ENCODE data around the gene NKAIN2. TPM values are rescaled to one million over a fixed set of nuclear protein-coding genes. Genes with fewer than 3 reads are reported as not detected.

Gene NKAIN2
- total RNA-seq, 1 donor: under 0.01 TPM

- no peak overlapping the region for H3K4me3 ChIP-seq (ENCODE audit: low read depth, low read length)
- DNase-seq (ENCODE audit: low read depth): no peak
Observed at GRCh38 chr6:124669713-124670480, 866.2 kb downstream of the NKAIN2 start.

DNA sequence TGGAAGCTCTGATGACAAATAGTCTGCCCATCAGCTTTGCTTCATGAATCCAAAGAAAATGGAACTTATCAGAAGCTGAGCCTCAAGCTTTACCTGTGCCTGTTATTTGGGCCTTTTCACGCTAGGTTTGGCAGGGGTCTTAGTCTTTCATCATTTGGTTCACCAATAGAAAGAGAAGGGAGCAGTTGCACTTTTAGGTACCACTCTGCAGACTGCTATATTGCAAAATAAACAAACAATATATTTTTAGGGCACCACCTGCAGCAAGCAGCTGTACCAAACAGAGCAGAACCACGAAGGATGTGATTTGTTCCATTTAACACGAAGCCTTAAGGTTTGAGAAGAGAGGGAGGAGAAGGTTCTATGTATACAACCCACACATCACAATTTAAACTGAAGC, 867.1 kb downstream of the NKAIN2 start:
- no peak for DNase-seq (ENCODE audit: low read depth)
- H3K4me3 ChIP-seq (ENCODE audit: low read depth, low read length): no peak overlapping the region
- no peak for TF ChIP-seq CTCF (IDR thresholded peaks at IDR 0.05; ENCODE audit: insufficient read depth, low read length)

More at GRCh38 chr6:124669713-124670480, 866.2 kb downstream of the NKAIN2 start:
- no peak for TF ChIP-seq CTCF (IDR thresholded peaks at IDR 0.05; ENCODE audit: insufficient read depth, low read length)

- no peak for DNase-seq (ENCODE audit: low read depth)
- TF ChIP-seq CTCF (IDR thresholded peaks at IDR 0.05; ENCODE audit: insufficient read depth, low read length): no peak
- no peak overlapping the region for H3K4me3 ChIP-seq (ENCODE audit: low read depth, low read length)
Observed at GRCh38 chr6:124671324-124671723, 867.7 kb downstream of the NKAIN2 start.

DNA sequence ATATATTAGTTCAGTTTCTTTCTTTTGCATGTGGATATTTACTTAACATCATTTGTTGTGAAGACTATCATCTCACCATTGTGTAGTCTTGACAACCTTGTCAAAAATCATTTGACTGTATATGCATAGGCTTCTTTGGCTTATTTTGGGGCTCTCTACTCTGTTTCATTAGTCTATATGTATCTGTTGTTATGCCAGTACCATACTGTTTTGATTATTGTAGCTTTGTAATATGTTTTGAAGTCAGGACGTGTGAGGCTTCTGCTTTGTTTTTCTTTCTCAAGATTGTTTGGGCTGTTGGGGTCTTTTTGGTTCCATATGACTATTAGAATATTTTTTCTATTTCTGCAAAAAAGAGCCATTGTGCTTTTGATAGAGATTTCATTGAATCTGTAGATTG, 870.4 kb downstream of the NKAIN2 start:
- TF ChIP-seq CTCF (IDR thresholded peaks at IDR 0.05; ENCODE audit: insufficient read depth, low read length): no peak
- no peak overlapping the region for H3K4me3 ChIP-seq (ENCODE audit: low read depth, low read length)
- no peak for DNase-seq (ENCODE audit: low read depth)

DNA sequence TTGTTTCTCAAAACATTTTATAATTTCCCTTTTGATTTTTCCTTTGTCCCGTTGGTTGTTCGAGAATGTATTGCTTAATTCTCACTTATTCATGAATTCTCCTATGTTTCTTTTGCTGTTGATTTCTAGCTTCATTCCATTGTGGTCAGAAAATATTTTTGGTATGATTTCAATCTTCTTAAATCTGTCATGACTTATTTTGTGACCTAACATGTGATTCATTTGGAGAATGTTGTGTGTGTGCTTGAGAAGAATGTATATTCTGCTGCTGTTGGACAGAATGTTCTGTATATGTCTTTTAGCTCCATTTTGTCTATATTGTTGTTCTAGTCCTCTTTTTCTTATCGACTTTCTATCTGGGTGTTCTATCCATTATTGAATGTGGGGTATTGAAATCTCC, 872.4 kb downstream of the NKAIN2 start:
- H3K4me3 ChIP-seq (ENCODE audit: low read depth, low read length): no peak overlapping the region
- DNase-seq (ENCODE audit: low read depth): no peak
- TF ChIP-seq CTCF (IDR thresholded peaks at IDR 0.05; ENCODE audit: insufficient read depth, low read length): no peak

GRCh38 chr6:124677874-124678273, 874.2 kb downstream of the NKAIN2 start:
- DNase-seq (ENCODE audit: low read depth): no peak
- H3K4me3 ChIP-seq (ENCODE audit: low read depth, low read length): no peak overlapping the region
- TF ChIP-seq CTCF (IDR thresholded peaks at IDR 0.05; ENCODE audit: insufficient read depth, low read length): no peak

GRCh38 chr6:124679387-124679786, 875.7 kb downstream of the NKAIN2 start:
- no peak for DNase-seq (ENCODE audit: low read depth)
- no peak overlapping the region for H3K4me3 ChIP-seq (ENCODE audit: low read depth, low read length)
- no peak for TF ChIP-seq CTCF (IDR thresholded peaks at IDR 0.05; ENCODE audit: insufficient read depth, low read length)

All from fibroblast of the aortic adventitia (primary cell).